Measurements from ENCODE around the gene EML5. TPM values are rescaled to one million over a fixed set of nuclear protein-coding genes. Genes with fewer than 3 reads are reported as not detected.

The EML5 gene
- polyA plus RNA-seq, 3 donors: not detected

- H3K4me1 ChIP-seq (ENCODE audit: control insufficient read depth in 1 of 2, insufficient read depth in 2 of 2, low read length in 2 of 2): no peaks in the 10 kb centered on the region
- DNase-seq: no peak
- no peak for TF ChIP-seq CTCF (IDR thresholded peaks at IDR 0.05)
- H3K27ac ChIP-seq (ENCODE audit: low read depth in 1 of 2, low read length in 2 of 2): no peak overlapping the region
- Mint-ChIP-seq H3K27me3 (ENCODE audit: low read depth in 3 of 3) (peaks cover 1 to 4% (median 3%) of the 10 kb centered on the region in 3 donors), H3K4me1 (no peaks in the 10 kb centered on the region), H3K36me3 (no peaks in the 10 kb centered on the region), H3K27ac (no peak overlapping the region), H3K9me3 (peaks cover under 1 to 7% (median 3%) of the 10 kb centered on the region in 7 donors), H3K4me3 (no peak overlapping the region)
- H2AFZ ChIP-seq (ENCODE audit: insufficient read depth, low read depth, low read length, poor library complexity, severe bottlenecking): no peak overlapping the region
- H3K36me3 ChIP-seq (replicated peaks in 1 of 2; ENCODE audit: control insufficient read depth in 1 of 2, insufficient read depth in 2 of 2, low read length in 2 of 2): no peaks in the 10 kb centered on the region
- H3K9me3 ChIP-seq (replicated peaks in 1 of 2; ENCODE audit: control insufficient read depth in 1 of 2, insufficient read depth in 1 of 2, low read length in 2 of 2): peaks cover 0 to 2% of the 10 kb centered on the region in 2 donors
- H3K27me3 ChIP-seq (ENCODE audit: control insufficient read depth in 2 of 2, insufficient read depth in 2 of 2, low read length in 2 of 2): no peaks in the 10 kb centered on the region
- intact Hi-C loops (cut with micrococcal nuclease): no loop called here
- H3K4me2 ChIP-seq (replicated peaks; ENCODE audit: extremely low read depth, low read length, poor library complexity, severe bottlenecking): no peak overlapping the region
- no peaks in the 10 kb centered on the region for H4K20me1 ChIP-seq (ENCODE audit: insufficient read depth, low read length)
- no peak overlapping the region for H3K4me3 ChIP-seq (replicated peaks in 1 of 3; ENCODE audit: low read depth in 2 of 3, low read length in 3 of 3)
- H3K9ac ChIP-seq (ENCODE audit: insufficient read depth, low read length, poor library complexity, severe bottlenecking): no peak overlapping the region
- no peaks in the 10 kb centered on the region for H3K79me2 ChIP-seq (ENCODE audit: insufficient read depth, low read length)
- WGBS (ENCODE audit: insufficient coverage): 90% methylated on average over 2 of the region's 3 CpGs
Observed at GRCh38 chr14:88775532-88775931, 17.2 kb downstream of the EML5 start.

GRCh38 chr14:88770736-88771135 is 22.0 kb downstream of the EML5 start:
- Histone ChIP-seq H3K4me3 (replicated peaks in 1 of 3; ENCODE audit: low read depth in 2 of 3, low read length in 3 of 3) (no peak overlapping the region), H3K36me3 (replicated peaks in 1 of 2; ENCODE audit: control insufficient read depth in 1 of 2, insufficient read depth in 2 of 2, low read length in 2 of 2) (no peaks in the 10 kb centered on the region), H3K27me3 (ENCODE audit: control insufficient read depth in 2 of 2, insufficient read depth in 2 of 2, low read length in 2 of 2) (no peaks in the 10 kb centered on the region), H3K4me1 (ENCODE audit: control insufficient read depth in 1 of 2, insufficient read depth in 2 of 2, low read length in 2 of 2) (no peaks in the 10 kb centered on the region), H2AFZ (ENCODE audit: insufficient read depth, low read depth, low read length, poor library complexity, severe bottlenecking) (no peak overlapping the region), H3K9ac (ENCODE audit: insufficient read depth, low read length, poor library complexity, severe bottlenecking) (no peak overlapping the region), H3K4me2 (replicated peaks; ENCODE audit: extremely low read depth, low read length, poor library complexity, severe bottlenecking) (no peak overlapping the region), H3K27ac (ENCODE audit: low read depth in 1 of 2, low read length in 2 of 2) (no peak overlapping the region), H4K20me1 (ENCODE audit: insufficient read depth, low read length) (no peaks in the 10 kb centered on the region), H3K79me2 (ENCODE audit: insufficient read depth, low read length) (no peaks in the 10 kb centered on the region), H3K9me3 (replicated peaks in 1 of 2; ENCODE audit: control insufficient read depth in 1 of 2, insufficient read depth in 1 of 2, low read length in 2 of 2) (peaks cover 9 to 20% of the 10 kb centered on the region in 2 donors)
- H3K36me3 Mint-ChIP-seq: no peaks in the 10 kb centered on the region
- no peak for DNase-seq
- H3K27ac Mint-ChIP-seq: no peak overlapping the region
- intact Hi-C loops (cut with micrococcal nuclease): no loop called here
- TF ChIP-seq CTCF (IDR thresholded peaks at IDR 0.05): no peak
- no peaks in the 10 kb centered on the region for H3K4me1 Mint-ChIP-seq
- no peak overlapping the region for H3K4me3 Mint-ChIP-seq
- H3K9me3 Mint-ChIP-seq: peaks cover 13 to 32% (median 20%) of the 10 kb centered on the region in 7 donors
- H3K27me3 Mint-ChIP-seq (ENCODE audit: low read depth in 3 of 3): peaks cover 0 to 4% (median 2%) of the 10 kb centered on the region in 3 donors
